HEK293T (cell line): Measurements from ENCODE around the gene NDUFV1.
"Not testable (repeated sequence)": the region's sequence is repeated elsewhere in the genome, so short reads cannot be mapped to it uniquely, and the experiment has no call there.

Experiments used
- CTCF ChIA-PET: fragments of 350-600 bp; formaldehyde crosslinking; extraction: SDS; loops from one replicate; lab custom pipeline; 2021; ENCODE audit warnings: antibody characterized with exemption, inconsistent platforms; lab: Yijun Ruan, JAX
- POLR2A ChIA-PET: fragments of 350-600 bp; formaldehyde crosslinking; extraction: SDS; loops from one replicate; lab custom pipeline; 2020; ENCODE audit warnings: antibody characterized with exemption, inconsistent platforms; lab: Yijun Ruan, JAX
- DNase-seq: peaks from one replicate; pipeline ENCODE4 v3.0.0; 2012; ENCODE audit warnings: mixed read lengths; ENCODE audit errors: extremely low spot score
- ARNT ChIP-seq: fragments of 450-650 bp; IDR thresholded peaks from 2 replicates; pipeline ENCODE4 v1.6.1; 2017; ENCODE audit warnings: mild to moderate bottlenecking
- BHLHE40 ChIP-seq: fragments of 450-650 bp; IDR thresholded peaks from 2 replicates; pipeline ENCODE4 v1.6.1; 2016; ENCODE audit warnings: mild to moderate bottlenecking, moderate library complexity, borderline replicate concordance
- CTBP1 ChIP-seq: fragments of 450-650 bp; IDR thresholded peaks from 2 replicates; pipeline ENCODE4 v1.6.1; 2016; ENCODE audit warnings: borderline replicate concordance
- ELF4 ChIP-seq: fragments of 450-650 bp; IDR thresholded peaks from 2 replicates; pipeline ENCODE4 v1.6.1; 2017; ENCODE audit warnings: antibody characterized with exemption
- FOXA1 ChIP-seq: fragments of 450-650 bp; IDR thresholded peaks from 2 replicates; pipeline ENCODE4 v1.6.1; 2016; ENCODE audit warnings: mild to moderate bottlenecking
- FOXK2 ChIP-seq: fragments of 450-650 bp; IDR thresholded peaks from 2 replicates; pipeline ENCODE4 v1.6.1; 2016; ENCODE audit warnings: mild to moderate bottlenecking
- FOXM1 ChIP-seq: fragments of 450-650 bp; IDR thresholded peaks from 2 replicates; pipeline ENCODE4 v1.6.1; 2017; ENCODE audit warnings: mild to moderate bottlenecking, borderline replicate concordance
- HDGF ChIP-seq: fragments of 450-650 bp; IDR thresholded peaks from 2 replicates; pipeline ENCODE4 v1.6.1; 2017; ENCODE audit warnings: antibody characterized with exemption, borderline replicate concordance
- L3MBTL2 ChIP-seq: fragments of 450-650 bp; conservative IDR thresholded peaks from 2 replicates; pipeline ENCODE4 v1.6.1; 2016; ENCODE audit warnings: mild to moderate bottlenecking
- LEF1 ChIP-seq: fragments of 450-650 bp; IDR thresholded peaks from 2 replicates; pipeline ENCODE4 v1.6.1; 2017; ENCODE audit warnings: mild to moderate bottlenecking, borderline replicate concordance
- NFRKB ChIP-seq: fragments of 450-650 bp; IDR thresholded peaks from 2 replicates; pipeline ENCODE4 v1.6.1; 2016; ENCODE audit warnings: mild to moderate bottlenecking, moderate library complexity
- SUZ12 ChIP-seq: fragments of 450-650 bp; IDR thresholded peaks from 2 replicates; pipeline ENCODE4 v1.6.1; 2016; ENCODE audit warnings: mild to moderate bottlenecking
- TARDBP ChIP-seq: fragments of 450-650 bp; IDR thresholded peaks from 2 replicates; pipeline ENCODE4 v1.6.1; 2016
- ZNF384 ChIP-seq: fragments of 450-650 bp; IDR thresholded peaks from 2 replicates; pipeline ENCODE4 v1.6.1; 2016
- TF ChIP-seq, protein P1 (sequence below): fragments of 450-650 bp; IDR thresholded peaks from 2 replicates; pipeline ENCODE4 v1.6.1; 2016

NDUFV1 gene

DNA sequence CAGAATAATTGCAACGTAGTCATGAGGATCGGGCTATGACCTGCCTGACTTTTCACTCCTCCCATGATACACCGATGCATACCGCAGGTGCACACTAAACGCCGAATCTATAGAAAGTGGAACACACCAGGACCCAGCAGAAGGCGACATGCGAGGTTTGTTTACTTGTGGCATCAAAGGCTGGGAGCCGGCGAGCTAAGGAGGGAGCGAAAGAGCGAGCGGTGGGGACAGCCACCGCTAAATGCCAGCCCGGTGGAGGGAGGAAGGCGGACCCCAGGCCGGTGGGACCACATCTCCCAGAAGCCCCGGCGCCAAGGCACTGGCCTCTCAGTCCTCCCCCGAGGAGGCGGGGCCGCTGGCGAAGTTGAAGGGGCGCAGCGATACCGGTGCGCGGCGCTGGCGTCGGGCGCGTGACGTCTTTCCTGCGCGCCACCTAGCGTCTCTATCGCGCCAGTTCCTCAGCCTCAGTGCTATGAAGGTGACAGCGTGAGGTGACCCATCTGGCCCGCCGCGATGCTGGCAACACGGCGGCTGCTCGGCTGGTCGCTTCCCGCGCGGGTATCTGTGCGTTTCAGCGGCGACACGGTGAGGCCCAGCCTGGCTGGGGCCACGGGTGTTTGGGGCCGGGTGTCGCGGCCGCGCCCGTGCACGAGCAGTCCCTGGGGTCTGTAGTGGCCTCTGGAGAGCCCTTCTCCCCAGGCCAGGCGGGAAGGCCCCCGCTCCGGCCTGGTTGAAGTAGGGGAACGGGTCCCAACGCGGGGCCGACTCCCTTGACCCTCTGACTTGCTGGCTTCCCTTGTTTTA lies at the start of gene NDUFV1:
TSS of gene NDUFV1 (plus strand) at position 445 of the 804 bp plus-strand sequence. CDS start at position 514, 69 bp downstream.
- POLR2A ChIA-PET: no interaction called here
- TF ChIP-seq NFRKB: no peak
- TF ChIP-seq TARDBP: no peak
- TF ChIP-seq, protein P1, sequence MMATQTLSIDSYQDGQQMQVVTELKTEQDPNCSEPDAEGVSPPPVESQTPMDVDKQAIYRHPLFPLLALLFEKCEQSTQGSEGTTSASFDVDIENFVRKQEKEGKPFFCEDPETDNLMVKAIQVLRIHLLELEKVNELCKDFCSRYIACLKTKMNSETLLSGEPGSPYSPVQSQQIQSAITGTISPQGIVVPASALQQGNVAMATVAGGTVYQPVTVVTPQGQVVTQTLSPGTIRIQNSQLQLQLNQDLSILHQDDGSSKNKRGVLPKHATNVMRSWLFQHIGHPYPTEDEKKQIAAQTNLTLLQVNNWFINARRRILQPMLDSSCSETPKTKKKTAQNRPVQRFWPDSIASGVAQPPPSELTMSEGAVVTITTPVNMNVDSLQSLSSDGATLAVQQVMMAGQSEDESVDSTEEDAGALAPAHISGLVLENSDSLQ: peak; percentile 35; the same call in 1 of the 2 replicates
- TF ChIP-seq LEF1: no peak
- CTCF ChIA-PET: no interaction called here
- DNase-seq: peak; percentile 96

- ChIA-PET POLR2A (no interaction called here), CTCF (no interaction called here)
- TF ChIP-seq LEF1 (no peak), FOXM1 (no peak), ARNT (no peak), TARDBP (no peak), BHLHE40 (no peak), SUZ12 (no peak), CTBP1 (no peak), ELF4 (no peak), FOXA1 (no peak)
- no peak for DNase-seq
Observed at GRCh38 chr11:67558084-67558772, 48.5 kb upstream of the NDUFV1 start.

- CTCF ChIA-PET: interaction anchor here (0.6 to 1.4 kb wide), 2 partner anchors 10 to 43 kb away, joined by 3 to 7 read pairs; no protein-coding TSS in a partner anchor
- TF ChIP-seq L3MBTL2: no peak
- TF ChIP-seq, protein P1: no peak
- TF ChIP-seq SUZ12: no peak
- POLR2A ChIA-PET: no interaction called here
- DNase-seq: no peak
Observed at GRCh38 chr11:67561971-67562619, 44.6 kb upstream of the NDUFV1 start.

DNA sequence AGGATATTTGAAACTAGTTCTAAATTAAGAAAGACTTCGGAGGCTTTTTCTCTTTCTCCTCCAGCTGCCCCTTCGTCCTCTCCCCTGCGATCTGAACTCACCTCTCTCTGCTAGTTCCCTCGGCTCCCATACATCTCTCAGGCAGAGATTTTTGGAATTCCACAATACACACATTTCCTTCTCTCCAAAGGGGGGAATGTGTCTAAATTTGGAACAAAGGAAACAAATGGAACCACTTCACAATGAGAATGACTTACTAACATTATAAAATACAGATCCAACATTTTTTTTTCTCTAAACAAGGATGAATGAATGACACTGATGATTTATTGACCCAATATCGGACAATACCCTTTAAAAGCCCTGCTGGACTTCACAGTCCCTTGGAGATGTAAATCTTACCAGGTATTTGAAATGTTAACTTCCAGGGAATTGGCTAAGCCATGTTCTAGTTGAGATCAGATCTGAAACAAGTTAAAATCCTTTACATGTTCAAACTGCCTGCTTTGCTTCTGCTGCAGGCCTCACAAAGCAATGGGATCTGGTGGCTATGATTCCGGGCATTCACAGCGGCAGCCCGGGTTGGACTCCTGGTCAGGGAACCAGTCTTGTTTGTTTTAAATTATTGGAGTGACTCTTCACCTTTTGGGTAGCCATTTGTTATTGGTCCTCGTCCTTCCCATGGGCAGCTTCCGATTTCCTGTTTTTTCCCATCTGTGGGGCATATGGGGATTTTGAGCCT lies 43.6 kb upstream of the NDUFV1 start:
- TF ChIP-seq, protein P1: 0 out of 2 replicates have a peak, but pooled peaks have one; percentile 19
- no peak for TF ChIP-seq ZNF384
- CTCF ChIA-PET: interaction anchor here (0.6 to 1.4 kb wide), 2 partner anchors 9 to 42 kb away, joined by 3 to 7 read pairs; no protein-coding TSS in a partner anchor
- POLR2A ChIA-PET: no interaction called here
- no peak for DNase-seq

- CTCF ChIA-PET, DNase-seq, POLR2A ChIA-PET: not testable (repeated sequence)
Observed at GRCh38 chr11:67563705-67564114, 43.0 kb upstream of the NDUFV1 start.

DNA sequence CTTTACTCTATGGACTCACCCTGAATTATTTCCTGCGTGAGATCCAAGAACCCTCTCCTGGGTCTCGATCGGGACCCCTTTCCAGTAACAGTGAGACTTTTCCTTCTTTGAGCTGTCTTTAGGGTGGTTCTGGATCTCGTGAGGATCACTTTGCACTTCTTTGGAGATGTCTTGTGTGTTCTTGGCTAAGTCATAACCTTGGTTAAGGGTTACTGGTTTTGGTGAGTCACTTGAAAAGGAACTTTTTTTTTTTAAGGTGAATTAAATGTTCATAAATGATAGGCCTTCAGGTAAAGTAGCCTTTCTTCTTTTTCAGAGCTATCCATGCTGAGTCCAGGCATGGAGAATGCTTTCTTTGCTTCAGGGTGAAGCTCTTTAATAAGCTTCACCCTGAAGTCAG lies 42.5 kb upstream of the NDUFV1 start:
- ChIA-PET CTCF (no interaction called here), POLR2A (interaction anchor here (0.8 kb wide), 1 partner anchor 163 kb away, joined by 3 read pairs; the partner anchor contains the start of gene PPP1CA)
- TF ChIP-seq HDGF (no peak), FOXK2 (no peak), FOXA1 (no peak)
- DNase-seq: no peak

GRCh38 chr11:67571443-67571842 lies 35.3 kb upstream of the NDUFV1 start:
- POLR2A ChIA-PET: no interaction called here
- TF ChIP-seq FOXK2 (no peak), TARDBP (no peak), L3MBTL2 (no peak), ZNF384 (no peak)
- TF ChIP-seq, protein P1: no peak
- CTCF ChIA-PET: interaction anchor here (1.2 to 1.6 kb wide), 3 partner anchors 9 to 59 kb away, joined by 4 to 7 read pairs (median 4); no protein-coding TSS in a partner anchor

More at GRCh38 chr11:67571443-67571842, 35.3 kb upstream of the NDUFV1 start:
- no peak for DNase-seq
